GM19324 (cell line): Measurements from ENCODE around the gene ULK3.

ENCODE experiments used
- ATAC-seq: cut with Tn5 transposase; IDR thresholded peaks from one replicate; pipeline ENCODE4 v1.9.1; 2021; ENCODE audit warnings: mild to moderate bottlenecking, moderate library complexity; ENCODE audit not compliant: unreplicated experiment, low FRiP score

The ULK3 gene

GRCh38 chr15:74788042-74788682 is 54.8 kb downstream of the ULK3 start:
- no peak for ATAC-seq

DNA sequence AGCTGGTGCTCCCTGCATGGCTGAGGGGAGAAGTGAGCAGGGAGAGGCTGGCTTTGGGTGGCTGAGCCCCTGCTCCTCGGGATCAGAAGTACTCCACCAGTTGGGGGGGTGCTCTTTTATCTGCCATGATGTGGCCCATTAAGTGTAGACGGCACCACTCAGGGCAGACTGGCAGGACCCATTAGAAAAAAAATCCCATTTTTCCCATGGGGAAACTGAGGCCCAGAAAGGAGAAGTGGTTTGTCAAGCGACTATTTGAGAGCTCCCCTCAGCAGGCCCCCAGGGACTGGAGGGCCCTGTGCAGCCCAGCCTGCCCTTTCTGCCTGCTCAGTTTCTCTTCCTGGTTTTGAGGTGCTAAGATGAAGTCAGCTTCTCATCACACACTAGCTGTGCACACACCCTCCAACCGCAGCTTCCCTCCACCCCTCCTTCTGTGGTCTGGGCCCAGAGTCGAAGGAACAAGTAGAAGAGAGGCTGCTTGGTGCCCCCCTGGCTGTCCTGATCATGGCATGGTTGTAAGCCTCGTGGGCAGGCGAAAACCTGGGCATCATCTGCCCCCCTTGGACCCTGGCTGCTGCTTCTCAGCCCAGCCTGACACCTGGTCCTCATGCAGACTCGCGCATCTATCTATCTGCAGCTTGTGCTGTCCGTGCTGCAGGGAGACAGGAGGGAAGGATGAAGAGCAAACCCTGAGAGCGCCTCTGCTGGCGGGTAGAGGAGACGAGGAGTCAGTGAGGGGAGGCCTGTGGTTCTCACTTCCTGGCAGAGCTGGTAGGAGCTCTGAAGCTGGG is 55.5 kb downstream of the ULK3 start:
- peak; percentile 43 for ATAC-seq

DNA sequence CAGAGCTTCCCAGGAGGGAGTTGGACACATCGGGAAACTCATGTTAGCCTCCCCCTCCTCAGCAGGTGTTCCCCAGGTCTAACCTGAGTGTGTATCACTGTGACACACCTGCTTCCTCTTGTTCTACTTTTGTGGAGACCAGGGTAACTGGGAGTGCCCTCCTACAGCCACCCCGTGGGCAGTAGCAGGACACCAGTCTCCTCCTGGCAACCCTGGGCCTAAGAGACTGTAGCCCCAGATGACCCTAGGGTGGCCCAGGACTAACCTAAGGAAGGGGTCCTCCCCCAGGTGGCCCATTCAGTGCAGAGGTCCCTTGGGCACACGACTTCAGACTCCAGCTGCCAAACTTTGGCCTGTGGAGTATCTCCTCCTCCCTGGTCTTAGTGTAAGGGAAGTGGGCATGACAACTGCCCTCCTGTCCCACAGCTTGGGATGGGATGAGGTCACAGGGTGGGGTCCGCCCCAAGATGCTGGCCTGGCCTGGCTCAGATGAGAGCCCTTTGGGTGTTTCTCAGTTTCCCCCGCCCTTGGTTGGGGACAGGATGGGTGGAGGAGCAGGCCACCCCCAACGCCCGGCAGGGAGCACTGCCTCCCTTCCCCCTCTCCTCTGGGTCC is 56.3 kb downstream of the ULK3 start:
- no peak for ATAC-seq
